K562 (cell line): ENCODE measurements around the gene SCGB1D1. TPM values are rescaled to one million over a fixed set of nuclear protein-coding genes. Genes with fewer than 3 reads are reported as not detected.

Experiments
- ESRRA ChIP-seq: fragments of 450-650 bp; IDR thresholded peaks from 2 replicates; pipeline ENCODE4 v1.6.1; 2014; ENCODE audit warnings: low read depth, mild to moderate bottlenecking, moderate library complexity, borderline replicate concordance
- RAD51 ChIP-seq: fragments of 450-650 bp; IDR thresholded peaks from 2 replicates; pipeline ENCODE4 v1.7.1; 2016; ENCODE audit warnings: low read depth, mild to moderate bottlenecking, borderline replicate concordance
- RCOR1 ChIP-seq, 2 experiments: IDR thresholded peaks; 2 replicates each; pipeline ENCODE4 v1.6.1; 2012; ENCODE audit warnings: low read depth in 2 of 2, low read length in 2 of 2, borderline replicate concordance in 1 of 2, improper control_type of control experiment in 1 of 2
- STAG1 ChIP-seq: sonication (generic); formaldehyde crosslinking; IDR thresholded peaks from 2 replicates; pipeline ENCODE4 v1.5.0; 2020; ENCODE audit warnings: missing genetic modification reagents, borderline replicate concordance
- ZBTB8A ChIP-seq: fragments of 450-650 bp; IDR thresholded peaks from 2 replicates; pipeline ENCODE4 v1.6.1; 2018; ENCODE audit warnings: mild to moderate bottlenecking, moderate library complexity; ENCODE audit not compliant: partially characterized antibody
- polyA plus RNA-seq, 8 experiments: library from polyadenylated mRNA; depleted of rRNA in 4 of 8; stranded (reverse) in 5 of 8; unstranded in 3 of 8; fragments of >200 nt; fragmentation: Nextera tagmentation in 2 of 8; fragmentation: Illumina TruSeq in 1 of 8; extraction: Ambion mirVana in 2 of 8; extraction: Trizol in 1 of 8; gene quantifications; 2 replicates each; pipeline versions ENCODE4 v1.2.1 to v1.2.3, GENCODE V29; 2011 to 2014; ENCODE audit warnings: inconsistent platforms in 1 of 8, missing spikeins in 1 of 8
- total RNA-seq, 7 experiments: library from RNA; depleted of rRNA in 6 of 7; stranded (reverse); fragments of >200 nt in 6 of 7; fragmentation: Illumina TruSeq in 2 of 7; extraction: Trizol in 2 of 7; gene quantifications; 2 replicates each; pipeline versions ENCODE4 v1.2.1 to v1.2.3, GENCODE V29; 2011 to 2021; ENCODE audit warnings: low replicate concordance in 1 of 7
- TF ChIP-seq, protein P1 (sequence below): fragments of 250-450 bp; sonication (Bioruptor Pico); IDR thresholded peaks from 2 replicates; pipeline ENCODE4 v1.9.0; 2021; ENCODE audit warnings: mild to moderate bottlenecking, inconsistent platforms

Gene SCGB1D1
- total and polyA plus RNA-seq, 9 of the 15 experiments (the other 6 are each of a cell fraction or from before 2014, with no cell fraction given), result not detected

DNA sequence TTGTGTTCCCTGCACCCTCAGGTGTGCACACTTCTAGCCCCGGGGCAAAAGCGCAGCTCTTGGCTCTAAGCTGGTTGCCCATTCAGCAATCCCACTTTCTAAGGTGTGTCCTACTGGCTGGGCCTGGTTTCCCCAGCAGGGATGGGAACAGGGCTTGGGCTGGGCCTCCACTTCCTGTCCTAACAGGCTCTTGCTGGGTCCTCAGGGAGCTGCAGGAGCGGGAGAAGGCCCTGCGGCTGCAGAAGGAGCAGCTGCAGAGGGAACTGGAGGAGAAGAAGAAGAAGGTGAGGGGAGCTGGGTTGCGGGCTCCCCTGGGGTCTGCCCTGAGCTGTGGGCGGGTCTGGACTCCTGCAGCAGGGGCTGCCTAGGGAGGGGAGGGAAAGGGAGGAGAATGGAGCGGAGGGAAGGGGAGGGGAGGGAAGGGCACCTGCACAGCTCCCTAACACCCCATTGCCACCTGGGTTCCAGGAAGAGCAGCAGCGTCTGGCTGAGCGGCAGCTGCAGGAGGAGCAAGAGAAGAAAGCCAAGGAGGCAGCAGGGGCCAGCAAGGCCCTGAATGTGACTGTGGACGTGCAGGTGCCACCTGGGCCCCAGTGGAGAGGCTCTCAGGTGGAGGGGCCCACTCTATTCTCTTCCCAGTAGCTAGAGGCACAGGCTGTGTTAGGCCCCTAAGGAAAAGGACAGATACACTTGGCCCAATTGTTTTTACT lies 41.6 kb upstream of the SCGB1D1 start (continued):
- TF ChIP-seq, protein P1, sequence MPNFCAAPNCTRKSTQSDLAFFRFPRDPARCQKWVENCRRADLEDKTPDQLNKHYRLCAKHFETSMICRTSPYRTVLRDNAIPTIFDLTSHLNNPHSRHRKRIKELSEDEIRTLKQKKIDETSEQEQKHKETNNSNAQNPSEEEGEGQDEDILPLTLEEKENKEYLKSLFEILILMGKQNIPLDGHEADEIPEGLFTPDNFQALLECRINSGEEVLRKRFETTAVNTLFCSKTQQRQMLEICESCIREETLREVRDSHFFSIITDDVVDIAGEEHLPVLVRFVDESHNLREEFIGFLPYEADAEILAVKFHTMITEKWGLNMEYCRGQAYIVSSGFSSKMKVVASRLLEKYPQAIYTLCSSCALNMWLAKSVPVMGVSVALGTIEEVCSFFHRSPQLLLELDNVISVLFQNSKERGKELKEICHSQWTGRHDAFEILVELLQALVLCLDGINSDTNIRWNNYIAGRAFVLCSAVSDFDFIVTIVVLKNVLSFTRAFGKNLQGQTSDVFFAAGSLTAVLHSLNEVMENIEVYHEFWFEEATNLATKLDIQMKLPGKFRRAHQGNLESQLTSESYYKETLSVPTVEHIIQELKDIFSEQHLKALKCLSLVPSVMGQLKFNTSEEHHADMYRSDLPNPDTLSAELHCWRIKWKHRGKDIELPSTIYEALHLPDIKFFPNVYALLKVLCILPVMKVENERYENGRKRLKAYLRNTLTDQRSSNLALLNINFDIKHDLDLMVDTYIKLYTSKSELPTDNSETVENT (CRISPR knock-in tag), result no peak
- TF ChIP-seq STAG1 (CRISPR knock-in tag), result no peak
- no peak for TF ChIP-seq RAD51
- TF ChIP-seq ZBTB8A, result no peak
- no peak for TF ChIP-seq ESRRA
- TF ChIP-seq RCOR1 (IDR thresholded peaks at IDR 0.05; ENCODE audit: borderline replicate concordance in 1 of 2, low read depth in 2 of 2, low read length in 2 of 2), result no peak
